Activated CD4-positive, alpha-beta T cell treated with anti-CD3 and anti-CD28 coated beads, Interleukin-2, amount 50 U/mL, for 16 hours (primary cell): ENCODE results near the gene LRRC56.
"Not testable (repeated sequence)": the region's sequence is repeated elsewhere in the genome, so short reads cannot be mapped to it uniquely, and the experiment has no call there.

Source experiments
- DNase-seq: peaks from one replicate; pipeline ENCODE4 v3.0.0-alpha.2; 2020

The LRRC56 gene

DNA sequence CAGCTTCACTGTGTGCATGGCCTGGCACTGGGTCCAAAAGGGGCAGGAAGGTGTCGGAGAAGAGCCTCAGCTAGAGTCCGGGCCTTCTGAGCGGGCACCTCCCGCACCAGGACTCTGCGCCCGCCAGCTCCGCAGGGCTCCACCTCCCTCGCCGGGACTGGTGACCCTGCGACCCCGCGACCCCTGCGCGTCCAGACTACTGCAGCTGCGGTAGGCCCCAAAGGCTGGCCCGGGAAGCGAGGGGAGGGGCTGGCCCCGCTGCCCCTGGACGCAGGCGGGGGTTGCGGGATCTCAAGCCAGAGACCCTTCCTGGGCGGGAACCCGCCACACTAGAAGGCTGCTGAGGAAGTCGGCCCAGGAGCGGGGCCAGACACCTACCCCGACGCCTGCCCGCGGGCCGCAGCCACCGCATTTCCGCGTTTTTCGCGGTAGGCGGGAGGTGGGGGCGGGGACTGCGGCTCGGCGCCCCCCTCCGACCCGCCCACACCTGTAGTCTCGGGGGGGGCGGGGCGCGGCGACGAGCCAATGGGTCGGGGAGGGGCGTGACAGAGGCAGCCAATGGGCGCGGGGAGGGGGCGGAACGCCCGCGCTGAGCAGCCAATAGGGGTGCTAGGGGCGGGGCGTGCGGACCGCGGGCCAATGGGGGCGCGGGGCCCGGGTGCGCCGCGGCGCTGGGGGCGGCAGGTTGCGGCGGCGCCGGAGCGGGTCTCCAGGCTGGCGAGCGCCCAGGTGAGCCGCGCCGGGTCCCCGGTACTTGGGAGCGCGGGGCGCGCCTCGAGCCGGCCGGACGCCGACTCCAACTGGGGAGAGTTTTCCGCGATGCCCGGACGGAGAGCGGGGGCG lies 23.2 kb downstream of the LRRC56 start, which contains the start of the genes LMNTD2 and RASSF7:
Gene LMNTD2, minus strand, starts transcription at position 434 of the 843 bp plus-strand sequence. Its CDS starts 22 bp downstream, at position 412.
Gene RASSF7, plus strand, starts transcription at position 666 of the 843 bp plus-strand sequence. CDS start 799 bp downstream, outside the sequence.
- peak; percentile 94 for DNase-seq

GRCh38 chr11:561148-562003 lies 24.0 kb downstream of the LRRC56 start:
- DNase-seq: no peak

DNA sequence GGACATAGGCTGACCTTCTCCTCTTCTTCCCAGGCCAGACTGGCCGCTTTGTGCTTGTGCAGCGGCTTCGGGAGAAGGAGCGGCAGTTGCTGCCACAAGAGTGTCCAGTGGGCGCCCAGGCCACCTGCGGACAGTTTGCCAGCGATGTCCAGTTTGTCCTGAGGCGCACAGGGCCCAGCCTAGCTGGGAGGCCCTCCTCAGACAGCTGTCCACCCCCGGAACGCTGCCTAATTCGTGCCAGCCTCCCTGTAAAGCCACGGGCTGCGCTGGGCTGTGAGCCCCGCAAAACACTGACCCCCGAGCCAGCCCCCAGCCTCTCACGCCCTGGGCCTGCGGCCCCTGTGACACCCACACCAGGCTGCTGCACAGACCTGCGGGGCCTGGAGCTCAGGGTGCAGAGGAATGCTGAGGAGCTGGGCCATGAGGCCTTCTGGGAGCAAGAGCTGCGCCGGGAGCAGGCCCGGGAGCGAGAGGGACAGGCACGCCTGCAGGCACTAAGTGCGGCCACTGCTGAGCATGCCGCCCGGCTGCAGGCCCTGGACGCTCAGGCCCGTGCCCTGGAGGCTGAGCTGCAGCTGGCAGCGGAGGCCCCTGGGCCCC lies 24.8 kb downstream of the LRRC56 start:
- no peak for DNase-seq

DNA sequence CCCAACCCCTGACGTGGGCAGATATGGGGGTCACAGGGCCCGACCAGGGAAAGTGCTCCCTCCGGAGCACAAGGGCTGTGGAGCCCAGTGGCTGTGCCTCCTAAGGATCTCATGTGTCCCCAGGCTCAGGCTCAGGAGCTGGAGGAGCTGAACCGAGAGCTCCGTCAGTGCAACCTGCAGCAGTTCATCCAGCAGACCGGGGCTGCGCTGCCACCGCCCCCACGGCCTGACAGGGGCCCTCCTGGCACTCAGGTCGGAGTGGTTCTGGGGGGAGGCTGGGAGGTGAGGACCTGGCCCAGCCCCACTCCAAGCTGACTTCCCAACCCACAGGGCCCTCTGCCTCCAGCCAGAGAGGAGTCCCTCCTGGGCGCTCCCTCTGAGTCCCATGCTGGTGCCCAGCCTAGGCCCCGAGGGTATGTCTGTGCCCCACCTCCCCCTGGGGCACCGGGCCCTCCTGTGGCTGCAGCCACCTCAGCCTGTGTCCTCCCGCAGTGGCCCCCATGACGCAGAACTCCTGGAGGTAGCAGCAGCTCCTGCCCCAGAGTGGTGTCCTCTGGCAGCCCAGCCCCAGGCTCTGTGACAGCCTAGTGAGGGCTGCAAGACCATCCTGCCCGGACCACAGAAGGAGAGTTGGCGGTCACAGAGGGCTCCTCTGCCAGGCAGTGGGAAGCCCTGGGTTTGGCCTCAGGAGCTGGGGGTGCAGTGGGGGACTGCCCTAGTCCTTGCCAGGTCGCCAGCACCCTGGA lies 25.9 kb downstream of the LRRC56 start:
- no peak for DNase-seq

GRCh38 chr11:563812-564578 lies 26.7 kb downstream of the LRRC56 start:
- DNase-seq: no peak

GRCh38 chr11:565921-566509 lies 28.7 kb downstream of the LRRC56 start:
- DNase-seq: no peak

- no peak for DNase-seq
Observed at GRCh38 chr11:567011-567628, 29.8 kb downstream of the LRRC56 start.

DNA sequence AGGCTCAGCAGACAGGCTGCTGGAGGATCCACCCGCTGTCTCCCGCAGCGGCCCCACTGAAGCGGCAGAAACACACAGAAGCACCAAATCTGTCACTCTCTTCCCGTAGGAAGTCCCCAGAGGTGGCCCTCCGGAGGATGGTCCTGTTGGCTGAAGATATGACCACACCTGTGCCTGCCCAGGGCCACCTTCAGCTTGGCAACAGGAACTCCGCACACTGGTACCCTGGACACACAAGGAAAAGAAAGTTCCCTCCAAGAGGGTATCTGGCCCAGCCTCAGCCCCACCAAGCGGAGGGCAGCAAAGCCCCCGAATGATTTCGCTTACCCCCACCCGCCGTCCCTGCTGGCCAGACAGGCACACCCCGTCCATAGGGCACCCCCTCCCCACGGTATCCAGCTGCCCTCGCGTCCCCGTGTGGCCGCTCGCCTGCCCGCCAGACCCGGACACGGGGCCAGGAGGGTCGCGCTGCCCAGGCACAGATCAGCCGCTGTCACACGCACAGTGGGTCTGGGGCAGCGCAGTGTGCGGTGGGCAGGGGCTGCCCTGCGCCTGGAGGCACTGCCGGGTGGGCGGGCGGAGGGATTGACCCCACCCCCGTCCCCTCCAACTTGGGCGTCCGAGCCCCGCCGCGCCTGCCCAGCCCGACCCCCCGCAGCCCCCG lies 30.4 kb downstream of the LRRC56 start:
- DNase-seq: no peak

GRCh38 chr11:568306-569157 lies 31.2 kb downstream of the LRRC56 start:
- DNase-seq: peak; percentile 93

DNA sequence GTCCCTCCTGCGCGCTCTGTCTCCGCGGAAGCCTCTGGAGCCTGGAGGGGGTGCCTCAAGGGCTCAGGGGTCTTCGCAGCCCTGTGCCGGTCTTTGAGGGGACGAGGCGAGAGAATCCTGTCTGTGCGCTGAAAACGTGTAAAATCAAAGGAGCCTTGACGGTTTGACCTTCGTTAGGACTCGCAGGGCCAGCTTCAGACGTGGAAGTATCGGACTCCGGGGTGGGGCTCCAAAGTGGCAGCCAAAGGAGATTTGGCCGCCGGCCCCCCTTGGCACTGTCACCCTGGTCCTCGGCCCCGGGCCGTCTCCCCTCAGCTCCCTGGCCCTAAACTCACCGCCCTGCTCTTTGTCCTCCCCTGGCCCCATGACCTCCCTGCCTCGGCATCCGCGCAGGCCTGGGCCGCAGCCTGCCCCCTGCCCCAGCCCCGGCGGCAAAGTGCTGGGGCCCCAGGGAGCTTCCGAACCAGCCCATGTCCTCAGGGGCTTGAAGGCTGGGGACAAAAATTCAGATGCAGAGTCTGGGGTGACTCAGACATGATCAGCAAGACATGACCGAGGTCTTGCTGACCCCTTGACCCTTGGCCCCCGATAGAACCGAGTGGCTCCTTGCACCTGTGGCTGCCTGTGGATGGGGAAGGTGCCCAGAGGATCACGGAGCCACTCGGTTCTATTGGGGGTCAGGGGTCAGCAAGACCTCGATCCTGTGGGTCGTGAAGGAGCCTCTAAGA lies 32.0 kb downstream of the LRRC56 start:
- DNase-seq: no peak

- no peak for DNase-seq
Observed at GRCh38 chr11:571802-572185, 34.5 kb downstream of the LRRC56 start.

DNA sequence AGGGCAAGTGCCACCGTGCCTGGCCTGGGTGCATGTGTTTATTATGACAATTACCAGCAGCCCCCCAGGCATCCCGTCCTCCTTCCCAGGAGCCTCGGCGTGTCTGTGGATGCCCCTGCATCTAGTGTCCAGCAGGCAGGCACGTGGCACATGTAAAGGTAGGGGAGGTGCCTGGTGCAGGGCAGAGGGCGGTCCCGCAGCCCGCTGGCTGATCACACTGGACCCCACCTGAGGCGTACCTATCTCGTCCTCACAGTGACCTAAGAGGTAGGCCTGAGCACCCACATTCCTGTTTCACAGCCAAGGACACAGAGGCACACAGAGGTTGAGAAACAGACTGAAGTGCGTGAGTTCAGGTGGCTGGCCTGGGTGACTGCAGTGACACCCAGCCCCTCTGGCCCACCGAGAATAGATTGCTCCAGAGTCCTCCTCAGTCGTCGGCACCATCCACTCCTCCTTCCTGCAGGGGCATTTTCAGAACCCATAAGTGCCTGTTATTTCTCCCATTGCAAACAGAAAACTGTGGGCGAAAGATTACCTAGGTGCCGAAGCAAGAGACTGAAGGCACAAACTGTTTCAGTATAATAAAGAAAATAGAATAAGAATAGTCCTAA lies 35.9 kb downstream of the LRRC56 start:
- DNase-seq: no peak

DNA sequence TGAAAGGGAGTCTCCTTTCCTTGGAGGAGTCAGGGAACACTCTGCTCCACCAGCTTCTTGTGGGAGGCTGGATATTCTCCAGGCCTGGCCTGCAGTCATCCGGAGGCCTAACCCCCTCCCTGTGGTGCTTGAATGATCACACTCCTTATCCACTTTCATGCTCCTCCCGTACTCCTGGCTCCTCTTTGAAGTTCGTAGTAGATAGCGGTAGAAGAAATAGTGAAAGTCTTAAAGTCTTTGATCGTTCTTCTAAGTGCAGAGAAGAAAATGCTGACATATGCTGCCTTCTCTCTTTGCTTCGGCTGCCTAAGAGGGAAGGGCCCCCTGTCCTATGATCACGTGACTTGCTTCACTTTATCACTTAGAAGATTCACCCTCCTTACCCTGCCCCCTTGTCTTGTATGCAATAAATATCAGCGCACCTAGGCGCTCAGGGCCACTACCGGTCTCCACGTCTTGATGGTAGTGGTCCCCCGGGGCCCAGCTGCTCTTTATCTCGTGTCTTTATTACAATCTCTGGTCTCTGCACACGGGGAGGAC lies 36.8 kb downstream of the LRRC56 start:
- not testable (repeated sequence) for DNase-seq

- DNase-seq: no peak
Observed at GRCh38 chr11:574632-575312, 37.4 kb downstream of the LRRC56 start.

DNA sequence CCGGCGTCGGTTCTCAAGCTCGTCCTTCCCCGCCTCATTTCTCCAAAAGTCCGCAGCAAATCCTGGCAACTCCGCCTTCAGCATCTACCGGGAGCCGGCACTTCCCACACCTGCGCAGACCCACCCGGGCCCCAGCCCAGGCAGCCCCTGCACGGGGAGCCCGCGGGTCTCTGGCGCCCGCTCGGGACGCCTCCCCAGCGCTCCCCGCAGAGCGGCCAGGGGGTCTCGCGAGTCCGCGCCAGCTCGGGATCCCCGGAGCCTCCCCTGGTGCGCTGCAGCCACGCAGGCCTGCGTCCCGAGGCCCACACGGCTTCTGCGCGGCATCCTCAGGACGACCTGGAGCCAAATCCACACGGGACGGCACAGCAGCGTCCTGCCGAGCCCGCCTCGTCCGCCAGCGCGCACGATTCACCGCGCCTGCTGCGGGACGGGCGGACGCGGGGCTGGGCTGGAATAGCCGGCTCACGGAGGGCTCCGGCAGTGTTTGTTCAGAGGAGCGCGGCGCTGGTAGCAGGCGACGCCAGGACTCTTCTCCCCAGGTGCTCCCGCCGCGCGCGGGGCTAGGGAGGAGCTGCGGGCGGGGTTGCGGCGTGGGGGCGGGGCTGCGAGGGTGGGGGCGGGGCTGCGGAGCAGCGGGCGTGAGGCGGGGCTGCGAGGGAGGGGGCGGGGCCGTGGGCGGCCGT lies 38.1 kb downstream of the LRRC56 start:
- no peak for DNase-seq

- peak; percentile 93 for DNase-seq
Observed at GRCh38 chr11:575996-576768, 38.9 kb downstream of the LRRC56 start, which contains the start of gene PHRF1. TSS of gene PHRF1 (plus strand) at chr11:576470. CDS start at chr11:581513, 5,043 bp downstream.
